ENCODE data around the gene AHCYL2. TPM values are rescaled to one million over a fixed set of nuclear protein-coding genes. Genes with fewer than 3 reads are reported as not detected.
"Not testable (repeated sequence)": the region's sequence is repeated elsewhere in the genome, so short reads cannot be mapped to it uniquely, and the experiment has no call there.

The AHCYL2 gene
- total RNA-seq, 2 experiments from 2014 or later: 7.0 to 7.6 TPM

DNA sequence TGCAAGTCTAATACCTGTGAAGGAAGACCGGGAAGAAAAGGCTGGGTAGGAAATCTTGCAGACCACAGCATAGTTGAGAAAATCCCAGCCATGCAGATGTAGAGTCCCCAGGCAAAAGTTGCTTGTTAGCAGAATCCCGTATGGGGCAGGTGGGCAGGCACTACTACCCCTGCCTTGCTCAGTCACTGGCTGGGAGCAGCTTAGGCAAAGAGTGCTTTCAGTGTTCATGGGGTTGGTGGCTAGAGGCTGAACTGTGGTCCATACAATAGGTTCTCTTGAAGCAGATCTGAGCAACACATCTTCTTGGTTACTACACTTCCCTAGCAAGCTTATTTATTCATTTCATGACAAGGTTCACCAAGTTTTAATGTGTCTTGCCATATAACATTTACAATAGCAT is 92.6 kb downstream of the AHCYL2 start:
- ChIA-PET CTCF (no interaction called here), POLR2A (no interaction called here)

DNA sequence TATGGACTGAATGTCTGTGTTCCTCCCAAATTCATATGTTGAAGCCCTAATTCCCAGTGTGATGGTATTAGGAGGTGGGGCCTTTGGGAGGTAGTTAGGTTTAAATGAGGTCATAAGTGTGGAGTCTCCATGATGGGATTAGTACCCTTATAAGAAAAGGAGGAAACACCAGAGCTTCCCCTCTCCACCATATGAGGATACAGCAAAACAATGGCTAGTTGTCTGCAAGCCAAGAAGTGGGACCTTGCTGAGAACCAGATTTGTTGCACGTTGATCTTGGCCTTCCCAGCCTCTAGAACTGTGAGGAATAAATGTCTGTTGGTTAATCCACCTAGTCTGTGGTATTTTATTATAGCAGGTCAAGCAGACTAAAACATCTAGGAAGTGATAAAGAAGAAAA is 102.2 kb downstream of the AHCYL2 start:
- ChIA-PET CTCF (no interaction called here), POLR2A (no interaction called here)

DNA sequence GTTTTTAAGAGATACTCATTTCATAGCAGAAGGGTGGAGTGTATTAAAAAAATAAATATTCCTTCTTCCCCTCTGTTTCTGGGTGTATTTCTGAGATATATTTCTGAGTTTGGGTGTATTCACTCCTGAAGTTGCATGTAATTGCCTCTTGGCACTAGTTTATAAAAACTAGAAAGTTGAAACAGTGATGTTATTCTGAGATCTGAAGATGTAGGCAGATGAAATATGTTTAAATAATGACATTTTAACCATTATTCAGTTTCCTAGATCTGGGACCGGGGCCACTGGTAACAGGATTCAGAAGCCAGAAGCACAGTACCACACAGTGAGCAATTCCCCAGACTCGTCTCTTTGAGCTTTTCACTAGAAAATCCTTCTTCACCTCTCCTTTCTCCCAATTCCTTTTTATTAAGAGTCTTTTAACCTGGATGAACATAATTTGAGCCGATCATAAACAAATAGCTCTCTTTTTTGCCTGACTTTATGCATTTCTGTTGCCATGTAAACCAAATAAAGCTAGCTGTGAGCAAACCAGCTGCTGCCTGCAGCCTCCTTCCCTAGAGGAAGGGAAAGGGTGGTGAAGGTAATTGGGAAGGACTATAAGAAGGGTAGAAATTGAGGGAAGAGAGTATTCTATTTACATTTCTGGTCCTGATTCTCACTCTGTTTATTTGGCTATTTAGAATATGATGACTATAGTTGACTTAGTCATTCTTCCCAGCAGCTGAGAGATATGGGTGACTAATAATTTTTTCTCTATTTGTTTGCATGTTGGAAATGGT is 107.6 kb downstream of the AHCYL2 start:
- CTCF ChIA-PET: interaction anchor here (0.7 to 2.4 kb wide), 3 partner anchors 11 to 48 kb away, joined by 3 to 8 read pairs (median 3); no protein-coding TSS in a partner anchor
- POLR2A ChIA-PET: no interaction called here

DNA sequence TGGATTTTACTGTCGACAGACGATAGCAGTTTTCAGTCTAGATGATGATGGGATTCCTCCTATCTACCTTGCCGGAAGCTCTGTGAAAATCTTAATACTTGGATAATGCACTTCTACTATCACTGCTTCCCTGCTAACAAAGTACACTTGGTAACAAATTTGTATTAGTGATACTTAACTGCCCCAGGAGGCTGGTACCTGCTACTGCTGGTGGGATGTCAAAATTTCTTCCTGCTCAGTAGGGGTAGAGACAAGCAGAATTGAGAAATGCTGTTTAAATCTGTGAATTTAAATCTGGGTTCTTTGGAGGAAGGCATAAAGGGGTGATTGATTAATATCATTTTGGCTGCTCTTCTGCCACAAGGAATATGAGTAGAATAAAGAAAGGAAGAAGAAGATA is 109.6 kb downstream of the AHCYL2 start:
- CTCF ChIA-PET: interaction anchor here (0.6 to 2.4 kb wide), 2 partner anchors 9 to 260 kb away, joined by 3 to 8 read pairs; no protein-coding TSS in a partner anchor
- POLR2A ChIA-PET: no interaction called here

DNA sequence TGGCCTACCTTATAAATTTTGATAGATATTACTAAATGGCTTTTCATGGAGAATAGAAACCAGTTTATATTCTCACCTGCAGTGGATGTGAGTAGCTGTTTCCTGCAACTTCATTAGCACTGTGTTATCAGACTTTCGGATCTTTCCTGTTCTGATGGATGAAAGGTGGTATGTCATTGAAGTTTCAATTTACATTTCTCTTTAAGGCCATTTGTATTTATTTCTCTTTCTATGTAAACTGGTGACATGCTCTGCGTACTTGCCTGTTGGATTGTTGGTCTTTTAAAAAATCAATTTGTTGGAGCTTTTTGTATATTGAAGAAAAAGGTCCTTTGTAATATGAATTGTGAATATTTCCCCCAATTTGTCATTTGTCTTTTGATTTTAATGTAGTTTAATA is 113.6 kb downstream of the AHCYL2 start:
- POLR2A ChIA-PET: no interaction called here
- CTCF ChIA-PET: no interaction called here

DNA sequence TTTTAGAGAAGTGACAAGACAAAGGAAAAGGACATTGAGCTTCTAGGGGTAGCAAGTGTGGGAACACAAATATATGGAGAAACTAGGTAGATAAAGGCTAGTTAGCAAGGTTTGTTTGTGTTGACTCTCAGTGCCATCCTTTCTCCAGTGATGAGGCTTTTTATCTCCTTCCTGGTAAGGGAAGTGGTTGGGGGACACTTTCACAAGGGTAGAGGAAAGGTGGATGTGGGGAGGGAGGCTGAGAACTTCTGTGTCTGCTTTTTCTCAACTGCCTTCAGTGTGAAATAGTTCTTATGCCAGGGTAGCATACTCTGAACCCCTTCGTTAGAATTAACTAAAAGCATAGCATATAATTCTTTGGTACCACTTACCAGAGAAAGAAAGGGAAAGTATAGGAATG is 116.4 kb downstream of the AHCYL2 start:
- CTCF ChIA-PET: interaction anchor here (0.9 kb wide), 1 partner anchor 181 kb away, joined by 4 read pairs; no protein-coding TSS in a partner anchor
- POLR2A ChIA-PET: no interaction called here

DNA sequence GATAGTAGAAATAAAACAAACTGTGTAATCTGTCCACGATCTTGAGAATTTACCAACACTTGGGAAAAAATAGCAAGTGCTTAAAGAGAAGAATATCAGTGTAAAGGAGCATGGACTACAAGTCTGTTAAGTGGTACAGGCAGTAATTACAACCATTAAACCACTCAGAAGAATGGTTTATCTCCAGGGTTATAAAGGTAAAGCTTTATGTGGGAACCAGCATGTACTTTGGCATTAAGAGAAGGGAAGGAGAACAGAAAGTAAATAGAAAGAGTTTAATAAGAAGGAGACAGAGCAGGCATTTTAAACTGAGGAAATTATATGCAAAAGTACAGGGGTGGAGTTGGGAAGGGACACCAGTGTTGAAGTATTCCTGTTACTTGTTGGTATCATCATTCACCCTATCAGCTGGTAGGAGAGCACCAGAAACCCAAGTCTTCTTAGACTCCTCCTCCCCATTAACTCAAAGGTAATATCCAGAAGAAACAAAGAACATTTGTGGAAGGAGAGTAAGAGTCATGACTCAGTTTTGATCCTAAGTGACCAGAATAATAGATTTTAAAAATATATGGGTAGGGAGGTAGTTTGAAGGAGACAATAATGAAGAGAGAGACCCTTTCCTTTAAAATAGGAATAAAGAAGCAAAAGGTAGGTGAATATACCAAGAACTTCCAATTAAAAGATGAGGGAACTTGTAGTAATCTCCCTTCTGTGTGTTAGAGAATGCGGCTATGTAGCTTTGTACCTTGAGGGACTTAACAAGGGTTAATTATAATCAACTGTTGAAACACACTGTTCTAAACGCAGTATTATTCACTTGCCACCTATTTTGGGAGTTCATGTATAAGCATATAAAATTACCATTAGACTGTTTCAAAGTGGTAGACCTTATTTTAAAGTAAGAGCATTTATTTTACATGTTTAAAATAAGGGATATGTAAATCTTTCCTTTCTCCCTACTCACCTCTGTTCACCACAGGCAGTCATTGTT is 117.3 kb downstream of the AHCYL2 start:
- ChIA-PET CTCF (interaction anchor here (0.6 to 2.5 kb wide), 9 partner anchors 9 to 488 kb away, joined by 3 to 9 read pairs (median 3); no protein-coding TSS in a partner anchor), POLR2A (interaction anchor here (0.5 kb wide), 1 partner anchor 669 kb away, joined by 3 read pairs; no protein-coding TSS in a partner anchor)

DNA sequence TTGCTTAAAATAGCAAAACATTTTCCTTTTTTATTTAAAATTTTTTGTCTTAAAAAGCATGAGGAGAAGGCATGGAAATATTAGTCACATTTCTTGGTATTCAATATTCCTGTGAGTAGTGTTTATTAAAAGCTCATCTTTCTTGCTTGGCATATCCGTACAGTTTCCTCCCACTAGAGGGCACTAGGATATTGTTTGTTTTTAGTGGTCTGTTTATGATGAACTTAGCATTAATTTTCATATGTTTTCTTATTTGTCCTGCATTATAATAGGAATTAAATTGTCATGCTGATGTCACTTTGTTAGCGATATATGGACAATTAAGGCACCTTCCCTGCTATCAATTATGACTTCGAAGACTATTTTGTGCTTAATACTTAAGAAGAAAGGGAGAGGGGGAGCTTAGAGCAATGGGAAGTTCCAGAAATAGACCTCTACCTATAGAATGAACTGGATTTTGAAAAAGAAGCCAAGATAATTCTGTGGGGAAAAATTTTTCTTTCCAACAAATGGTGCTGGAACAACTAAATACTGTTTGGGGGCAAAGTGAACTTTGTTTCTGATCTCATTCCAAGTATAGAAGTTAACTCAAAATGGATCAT is 118.4 kb downstream of the AHCYL2 start:
- ChIA-PET POLR2A (interaction anchor here (0.5 kb wide), 1 partner anchor 667 kb away, joined by 3 read pairs; no protein-coding TSS in a partner anchor), CTCF (interaction anchor here (0.6 to 2.5 kb wide), 9 partner anchors 10 to 486 kb away, joined by 3 to 9 read pairs (median 3); no protein-coding TSS in a partner anchor)

DNA sequence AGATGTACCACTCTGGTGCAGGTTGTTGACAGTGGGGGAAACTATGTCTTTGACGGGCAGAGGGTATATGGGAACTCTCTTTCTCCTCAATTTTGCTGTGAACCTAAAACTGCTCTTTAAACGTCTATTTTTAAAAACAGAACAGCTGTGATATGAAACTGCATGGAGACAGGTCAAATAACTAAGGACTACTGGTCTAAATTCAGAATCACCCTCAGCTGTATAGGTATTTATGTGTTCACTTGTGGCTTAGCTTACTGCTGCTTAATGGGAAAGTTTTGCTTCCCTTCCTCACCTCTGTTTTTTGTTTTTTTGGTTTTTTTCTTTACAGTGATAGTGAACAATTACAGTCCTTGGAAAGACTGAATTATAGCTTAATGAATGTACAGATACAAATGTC is 122.5 kb downstream of the AHCYL2 start:
- POLR2A ChIA-PET: no interaction called here

DNA sequence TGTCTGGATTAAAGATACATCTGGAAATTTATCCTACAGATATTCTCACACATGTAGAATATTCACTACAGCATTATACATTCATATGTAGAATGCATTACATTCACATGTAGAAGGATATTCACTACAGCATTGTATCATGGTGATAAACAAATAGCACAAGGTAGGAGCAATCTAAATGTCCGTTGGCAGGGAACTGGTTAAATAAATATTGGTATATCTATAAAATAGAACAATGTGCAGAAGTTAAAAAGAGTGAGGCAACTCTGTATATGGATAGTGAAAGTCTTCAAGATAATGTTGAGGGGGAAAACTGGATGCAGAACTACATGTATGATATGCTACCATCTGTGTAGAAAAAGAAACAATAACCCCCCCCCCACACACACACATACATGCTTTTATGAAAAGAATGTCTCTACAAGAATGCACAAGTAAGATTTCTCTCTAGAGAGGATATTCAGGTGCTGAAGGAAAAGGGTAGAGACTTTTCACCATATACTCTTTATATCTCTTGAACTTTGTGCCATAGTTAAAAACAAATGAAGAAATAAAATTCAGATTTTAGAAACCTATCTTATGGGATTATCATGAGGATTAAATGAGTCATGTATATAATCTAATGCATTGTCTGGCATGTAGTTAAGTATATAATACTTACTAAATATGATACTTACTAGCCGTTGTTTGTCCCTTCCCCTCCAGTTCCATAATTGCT is 123.4 kb downstream of the AHCYL2 start:
- CTCF ChIA-PET: no interaction called here
- POLR2A ChIA-PET: no interaction called here

More for the DNA sequence above, 122.5 kb downstream of the AHCYL2 start:
- CTCF ChIA-PET: interaction anchor here (0.8 kb wide), 1 partner anchor 23 kb away, joined by 3 read pairs; no protein-coding TSS in a partner anchor

DNA sequence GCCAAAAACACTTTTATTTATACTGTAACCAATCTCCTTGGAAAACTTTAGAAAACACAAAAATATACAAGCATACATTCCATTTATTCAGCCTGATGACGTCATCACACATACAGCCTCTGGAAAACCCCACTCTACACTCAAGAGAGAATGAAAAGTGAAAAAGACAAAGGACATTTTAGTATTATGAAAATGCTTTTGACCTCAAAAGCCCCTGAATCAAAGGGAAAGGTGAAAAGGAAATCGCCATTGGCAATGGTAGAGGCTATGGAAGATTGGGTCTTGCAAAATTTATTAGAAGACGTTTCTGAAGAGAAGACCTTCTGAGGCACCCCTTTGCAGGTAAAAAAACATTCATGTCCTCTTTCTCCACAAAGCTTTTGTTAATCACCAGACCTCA is 126.5 kb downstream of the AHCYL2 start:
- CTCF ChIA-PET: interaction anchor here (0.6 to 1.5 kb wide), 2 partner anchors 16 to 120 kb away, joined by 3 to 4 read pairs; no protein-coding TSS in a partner anchor
- POLR2A ChIA-PET: no interaction called here

DNA sequence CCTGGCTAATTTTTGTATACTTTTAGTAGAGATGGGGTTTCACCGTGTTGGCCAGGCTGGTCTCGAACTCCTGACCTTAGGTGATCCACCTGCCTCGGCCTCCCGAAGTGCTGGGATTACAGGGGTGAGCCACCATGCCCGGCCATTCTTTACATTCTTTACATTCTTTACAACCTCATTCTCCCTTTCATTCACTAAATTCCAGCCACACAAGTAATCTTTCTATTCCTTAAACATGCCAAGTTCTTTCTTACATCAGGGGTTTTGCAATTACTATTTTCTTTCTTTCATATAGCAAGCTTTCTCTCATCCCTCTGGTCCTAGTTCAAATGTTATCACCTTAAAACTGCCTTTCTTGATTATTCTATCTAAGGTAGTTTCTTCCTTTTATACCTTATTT is 128.3 kb downstream of the AHCYL2 start:
- POLR2A ChIA-PET: not testable (repeated sequence)

DNA sequence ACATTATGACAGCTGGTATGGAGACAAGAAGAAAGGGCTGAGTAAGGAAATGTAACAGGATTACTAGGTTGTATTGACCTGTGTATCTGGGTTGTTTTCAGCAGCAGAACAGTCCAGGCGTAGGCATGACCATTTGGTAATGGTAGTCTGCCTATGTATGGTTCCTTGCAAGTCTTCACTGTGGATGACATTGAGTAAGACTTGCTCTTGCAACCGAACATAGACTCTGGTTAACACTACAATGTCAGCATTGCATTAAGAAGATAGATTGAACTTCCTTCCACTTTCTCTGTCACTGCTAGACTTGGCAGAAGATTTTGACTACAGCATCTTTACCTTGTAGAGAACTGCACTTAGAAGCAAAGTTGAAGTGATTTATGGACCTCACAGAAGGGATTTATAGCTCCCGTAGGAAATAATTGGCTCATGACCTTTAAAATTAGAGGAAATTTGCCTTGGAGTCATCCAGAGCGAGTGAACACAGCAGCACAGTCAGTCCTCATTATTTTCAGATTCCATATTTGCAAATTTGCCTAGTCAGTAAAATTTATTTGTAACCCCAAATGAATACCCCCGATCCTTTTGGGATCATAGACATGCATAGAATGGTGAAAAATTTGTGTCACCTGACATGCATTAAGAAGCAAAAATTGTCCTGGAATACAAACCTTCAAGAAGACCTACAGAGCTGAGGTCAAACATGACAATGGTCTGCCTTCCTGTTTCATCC is 129.8 kb downstream of the AHCYL2 start:
- POLR2A ChIA-PET: no interaction called here

More for the DNA sequence above, 128.3 kb downstream of the AHCYL2 start:
- CTCF ChIA-PET: interaction anchor here (1.5 kb wide), 1 partner anchor 14 kb away, joined by 4 read pairs; no protein-coding TSS in a partner anchor

DNA sequence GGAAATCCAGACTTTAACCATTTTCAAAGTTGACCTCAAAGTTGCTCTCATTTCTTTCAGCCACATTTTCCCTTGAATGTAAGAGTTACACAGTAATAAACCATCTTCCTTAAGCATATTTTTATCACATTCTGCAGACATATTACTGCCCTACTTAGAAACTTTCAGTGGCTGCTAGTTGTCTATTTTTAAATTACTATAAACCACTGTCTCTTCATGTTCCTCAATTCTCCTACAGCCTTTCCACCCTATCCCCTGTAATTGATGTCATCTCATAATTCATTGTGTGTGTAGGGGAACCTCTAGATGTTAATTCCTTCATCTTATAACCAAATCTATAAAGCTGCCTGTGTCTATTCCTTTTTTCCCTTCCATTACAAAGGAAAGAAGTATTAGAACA is 131.3 kb downstream of the AHCYL2 start:
- POLR2A ChIA-PET: no interaction called here
- CTCF ChIA-PET: no interaction called here

More for the DNA sequence above, 129.8 kb downstream of the AHCYL2 start:
- CTCF ChIA-PET: no interaction called here

DNA sequence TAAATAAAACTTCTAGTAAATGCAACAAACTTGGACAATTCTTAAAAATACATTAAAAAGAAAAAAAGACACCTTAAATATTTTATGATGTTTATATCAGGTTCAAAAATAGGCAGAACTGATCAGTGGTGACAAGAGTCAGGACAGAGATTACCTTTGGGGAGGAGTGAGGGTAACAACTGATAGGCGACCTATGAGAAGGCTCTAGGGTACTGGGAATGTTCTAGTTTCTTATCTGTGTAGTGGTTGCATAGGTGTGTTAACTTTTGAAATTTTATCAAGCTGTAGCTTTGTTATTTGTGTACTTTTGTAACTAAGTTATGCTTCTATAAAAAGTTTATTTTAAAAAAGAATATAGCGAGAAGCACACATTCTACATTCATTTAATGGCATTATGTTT is 134.3 kb downstream of the AHCYL2 start:
- POLR2A ChIA-PET: no interaction called here
- CTCF ChIA-PET: interaction anchor here (1.3 kb wide), 1 partner anchor 9 kb away, joined by 3 read pairs; no protein-coding TSS in a partner anchor

DNA sequence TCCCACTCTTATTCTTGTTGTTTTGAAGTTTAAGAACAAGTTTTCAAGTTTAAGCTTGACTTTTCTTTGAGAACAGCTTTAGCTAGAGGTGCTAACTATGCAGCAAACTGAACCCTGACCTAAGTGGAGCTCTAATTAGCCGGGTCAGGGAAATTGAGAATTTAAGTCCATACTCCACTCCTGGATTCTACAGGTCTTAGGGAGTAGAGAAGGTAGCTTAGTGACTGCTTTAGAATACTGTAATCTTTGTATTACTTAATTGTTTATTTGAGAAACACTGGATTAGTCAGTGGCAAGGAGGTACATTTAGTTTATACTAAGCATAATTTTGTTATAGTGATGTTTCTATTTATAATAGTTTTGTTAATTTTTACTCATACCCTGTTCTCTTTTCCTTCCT is 134.8 kb downstream of the AHCYL2 start:
- CTCF ChIA-PET: interaction anchor here (1.1 to 1.3 kb wide), 2 partner anchors 8 to 15 kb away, joined by 3 read pairs; no protein-coding TSS in a partner anchor
- POLR2A ChIA-PET: interaction anchor here (0.5 to 0.7 kb wide), 2 partner anchors 234 to 431 kb away, joined by 5 to 6 read pairs; no protein-coding TSS in a partner anchor

DNA sequence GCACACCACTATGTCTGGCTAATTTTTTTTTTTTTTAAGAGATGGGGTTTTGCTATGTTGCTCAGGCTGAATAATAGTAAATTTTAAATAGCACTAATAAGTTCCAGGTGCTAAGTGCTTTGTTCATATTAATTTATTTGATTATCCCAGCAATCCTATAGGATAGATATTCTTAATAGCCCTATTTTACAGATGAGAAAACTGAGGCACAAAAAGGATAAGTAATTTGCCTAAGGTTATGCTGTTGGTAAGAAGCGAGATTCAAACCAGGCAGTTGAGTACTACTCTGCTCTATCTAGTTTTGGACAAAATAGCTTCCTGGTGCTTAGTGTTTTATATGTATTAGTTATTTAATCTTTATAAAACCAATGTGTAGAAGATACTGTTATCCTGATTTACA is 136.9 kb downstream of the AHCYL2 start:
- ChIA-PET POLR2A (no interaction called here), CTCF (interaction anchor here (0.6 to 1.0 kb wide), 3 partner anchors 48 to 119 kb away, joined by 3 to 4 read pairs (median 3); no protein-coding TSS in a partner anchor)

DNA sequence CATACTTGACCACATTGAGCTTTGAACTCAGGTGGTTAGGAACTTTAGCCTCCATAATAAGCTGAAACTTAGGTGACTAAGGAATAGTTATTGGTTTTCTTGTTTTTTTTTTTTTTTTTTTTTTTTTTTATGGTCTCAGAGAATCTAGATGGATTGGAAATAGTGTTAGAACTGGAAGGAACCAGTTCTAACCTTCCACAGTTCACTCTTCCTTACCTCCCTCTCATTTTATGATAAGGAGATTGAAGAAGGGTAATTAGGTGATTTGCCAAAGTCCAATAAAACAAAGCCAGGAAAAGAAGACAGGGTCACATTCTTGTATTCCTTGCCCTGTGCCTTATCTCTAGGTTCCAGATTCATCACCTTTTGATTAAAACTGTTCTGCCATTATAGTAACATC is 137.7 kb downstream of the AHCYL2 start:
- ChIA-PET POLR2A (no interaction called here), CTCF (interaction anchor here (0.6 to 1.2 kb wide), 3 partner anchors 90 to 464 kb away, joined by 3 to 4 read pairs (median 3); no protein-coding TSS in a partner anchor)

Measured in activated CD8-positive, alpha-beta memory T cell treated with anti-CD3 and anti-CD28 coated beads for 36 hours (primary cell).